Pericardium fibroblast (primary cell): ENCODE measurements around the gene EBLN2. TPM values are rescaled to one million over a fixed set of nuclear protein-coding genes. Genes with fewer than 3 reads are reported as not detected.

Experiments used
- total RNA-seq: library from RNA; depleted of rRNA; stranded (reverse); fragments of >200 nt; gene quantifications from 2 replicates; pipeline ENCODE4 v1.2.3, GENCODE V29; 2015

The EBLN2 gene
- total RNA-seq, result 1.3 and 2.3 TPM in 2 replicates

DNA sequence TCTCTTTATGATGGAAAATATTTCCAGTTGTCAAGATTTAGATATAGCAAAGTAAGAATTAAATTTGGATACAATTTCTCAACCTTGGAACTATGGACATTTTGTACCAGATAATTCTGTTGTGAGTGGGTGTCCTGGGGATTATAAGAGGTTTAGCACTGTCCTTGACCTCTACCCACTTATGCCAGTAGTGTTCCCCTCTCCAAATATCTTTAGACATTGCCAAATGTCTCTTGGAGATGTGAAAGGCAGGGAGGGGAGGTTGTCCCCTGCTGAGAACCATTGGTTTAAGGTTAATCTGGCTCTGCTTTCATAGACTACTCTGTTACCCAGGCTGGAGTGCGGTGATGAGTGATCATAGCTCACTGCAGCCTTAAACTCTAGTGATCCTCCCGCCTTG, at the start of gene EBLN2:
EBLN2 (plus strand) TSS at position 244 of the 400 bp plus-strand sequence. CDS start 423 bp downstream, outside the sequence.

Other genes starting within 250 kb of the EBLN2 start
- gene SHQ1, start 213.2 kb upstream of the EBLN2 start, total RNA-seq, result 14.0 and 21.0 TPM in 2 replicates
- 35.1 and 43.3 TPM in 2 replicates for gene GXYLT2, start 173.6 kb upstream of the EBLN2 start, total RNA-seq
- gene PPP4R2, start 64.8 kb upstream of the EBLN2 start, total RNA-seq, result 27.3 and 30.0 TPM in 2 replicates